Small intestine (tissue), 7 donors: Measurements from ENCODE around the gene SERPINA4. TPM values are rescaled to one million over a fixed set of nuclear protein-coding genes. Genes with fewer than 3 reads are reported as not detected.
A peak's percentile ranks its signal among the peaks of the same experiment; 100 is the strongest.

Experiments
- DNase-seq, 2 donors: peaks; one replicate each; pipeline versions ENCODE4 v3.0.0 to v3.0.0-alpha.2; 2013
- FAIRE-seq: peaks from 2 replicates; lab custom pipeline; 2012; peaks lifted over from hg19 to GRCh38; lab: Jason Lieb, UNC
- H3K27ac ChIP-seq, 3 donors: one replicate each; pipeline ENCODE4 v1.5.1; 2013; ENCODE audit warnings: low read length in 2 of 3, mild to moderate bottlenecking in 2 of 3, control low read depth in 1 of 3, inconsistent platforms in 1 of 3, low read depth in 1 of 3, moderate library complexity in 1 of 3
- H3K27me3 ChIP-seq, 3 donors: one replicate each; pipeline ENCODE4 v1.6.1; 2013; ENCODE audit warnings: low read length in 3 of 3, inconsistent platforms in 1 of 3; ENCODE audit not compliant: control insufficient read depth in 3 of 3, insufficient read depth in 3 of 3
- H3K36me3 ChIP-seq, 3 donors: one replicate each; pipeline ENCODE4 v1.6.1; 2013; ENCODE audit warnings: low read length in 3 of 3, inconsistent platforms in 1 of 3, low read depth in 1 of 3, mild to moderate bottlenecking in 1 of 3, moderate library complexity in 1 of 3; ENCODE audit not compliant: control insufficient read depth in 3 of 3, insufficient read depth in 2 of 3
- H3K4me1 ChIP-seq, 3 donors: one replicate each; pipeline ENCODE4 v1.6.1; 2013; ENCODE audit warnings: low read length in 2 of 3, inconsistent platforms in 1 of 3, low read depth in 1 of 3, mild to moderate bottlenecking in 1 of 3, moderate library complexity in 1 of 3; ENCODE audit not compliant: control insufficient read depth in 3 of 3, insufficient read depth in 2 of 3
- H3K4me3 ChIP-seq, 3 donors: one replicate each; pipeline ENCODE4 v1.5.1; 2013; ENCODE audit warnings: low read length in 3 of 3, control low read depth in 1 of 3, inconsistent platforms in 1 of 3, low read depth in 1 of 3, mild to moderate bottlenecking in 1 of 3, moderate library complexity in 1 of 3
- H3K9me3 ChIP-seq, 2 donors: one replicate each; pipeline ENCODE4 v1.6.1; 2013; ENCODE audit warnings: low read depth in 1 of 2, low read length in 1 of 2; ENCODE audit not compliant: control insufficient read depth in 2 of 2, insufficient read depth in 1 of 2
- WGBS, 3 donors: extraction: QIAGEN DNeasy Blood & Tissue Kit; methylation state at CpG; one replicate each; pipeline ENCODE4 v1.1.7; 2013; 5-methylcytosine and 5-hydroxymethylcytosine counted together
- polyA plus RNA-seq, 4 donors: library from polyadenylated mRNA; stranded (reverse) in 3 of 4; unstranded in 1 of 4; fragments of 200-250 nt in 3 of 4; fragments of 120-200 nt in 1 of 4; gene quantifications; one replicate each; pipeline versions ENCODE4 v1.2.1 to v1.2.3, GENCODE V29; 2013
- donor health status: healthy with polysubstance abuse.
- donor health status: control.
- donor health status: control.
- donor health status: Bipolar disorder and iron deficiency.
- donor health status: healthy.

The SERPINA4 gene
- polyA plus RNA-seq, 4 donors = 1.2 to 98.2 TPM; not detected in 2

DNA sequence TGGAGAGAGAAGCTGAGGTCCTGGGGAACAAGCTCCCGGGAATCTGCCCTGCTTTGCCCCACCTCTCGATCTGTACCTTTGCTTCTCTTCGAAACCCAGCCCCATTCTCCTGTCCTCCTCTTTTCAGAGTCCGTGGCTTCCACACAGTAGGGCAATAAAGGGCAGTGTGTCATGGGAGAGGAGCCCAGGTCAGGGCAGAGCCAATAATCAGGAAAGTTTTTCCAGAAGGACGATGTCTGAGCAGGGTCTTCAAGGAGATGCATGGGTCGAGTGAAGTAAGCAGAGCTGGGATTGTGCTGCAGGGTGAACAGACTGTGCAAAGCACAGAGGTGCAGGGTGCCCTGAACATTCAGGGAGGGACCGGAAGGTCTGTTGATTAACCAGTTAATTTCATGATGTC is 22.1 kb upstream of the SERPINA4 start:
- Histone ChIP-seq H3K27me3 (peaks cover 0 to 2% (median 0%) of the 10 kb centered on the region in 3 donors), H3K27ac (no peak overlapping the region), H3K9me3 (no peaks in the 10 kb centered on the region), H3K4me1 (peaks cover 0 to 18% (median 0%) of the 10 kb centered on the region in 3 donors), H3K36me3 (no peaks in the 10 kb centered on the region), H3K4me3 (no peak overlapping the region)
- no peak for FAIRE-seq
- no peak for DNase-seq
- WGBS, 3 donors = 73 to 77% (median 75%) methylated on average over 7 of the region's 7 CpGs

DNA sequence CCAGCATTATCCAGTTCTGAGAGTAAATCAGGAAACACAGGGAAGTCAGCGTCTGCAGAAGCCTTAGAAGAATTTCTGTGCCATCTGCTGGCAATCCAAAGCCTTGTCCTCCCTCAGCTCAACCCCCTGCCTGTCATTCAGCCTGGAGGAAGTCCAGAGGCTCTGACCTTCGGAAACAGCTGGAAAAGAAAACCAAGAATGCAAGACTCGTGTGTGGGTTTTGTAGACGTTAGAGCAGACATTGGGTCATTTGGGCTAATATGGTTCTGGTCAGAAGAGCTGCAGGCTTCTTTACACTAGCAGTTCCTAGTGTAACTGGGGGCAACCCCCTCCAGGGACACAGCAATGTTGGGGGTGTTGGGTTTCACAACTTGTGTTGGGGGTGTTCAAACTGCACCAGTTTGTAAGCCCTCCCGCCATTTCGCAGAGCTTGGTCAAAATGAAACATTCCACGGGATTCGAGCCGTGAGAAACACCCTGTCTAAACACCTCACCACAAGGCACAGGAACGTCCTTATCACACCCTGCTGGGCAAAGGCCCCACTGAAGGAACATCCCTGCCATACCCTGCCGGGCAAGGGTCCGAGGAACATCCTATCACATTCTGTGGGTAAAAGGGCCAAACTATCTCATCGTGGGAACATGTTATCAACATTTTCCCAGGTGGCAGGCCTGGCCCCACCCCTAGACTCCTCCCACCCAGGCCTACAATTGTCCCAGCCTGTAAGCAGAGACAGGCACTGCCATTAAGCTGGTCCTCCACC is 21.0 kb upstream of the SERPINA4 start:
- FAIRE-seq = no peak
- DNase-seq = peak; percentile 54 to 56

DNA sequence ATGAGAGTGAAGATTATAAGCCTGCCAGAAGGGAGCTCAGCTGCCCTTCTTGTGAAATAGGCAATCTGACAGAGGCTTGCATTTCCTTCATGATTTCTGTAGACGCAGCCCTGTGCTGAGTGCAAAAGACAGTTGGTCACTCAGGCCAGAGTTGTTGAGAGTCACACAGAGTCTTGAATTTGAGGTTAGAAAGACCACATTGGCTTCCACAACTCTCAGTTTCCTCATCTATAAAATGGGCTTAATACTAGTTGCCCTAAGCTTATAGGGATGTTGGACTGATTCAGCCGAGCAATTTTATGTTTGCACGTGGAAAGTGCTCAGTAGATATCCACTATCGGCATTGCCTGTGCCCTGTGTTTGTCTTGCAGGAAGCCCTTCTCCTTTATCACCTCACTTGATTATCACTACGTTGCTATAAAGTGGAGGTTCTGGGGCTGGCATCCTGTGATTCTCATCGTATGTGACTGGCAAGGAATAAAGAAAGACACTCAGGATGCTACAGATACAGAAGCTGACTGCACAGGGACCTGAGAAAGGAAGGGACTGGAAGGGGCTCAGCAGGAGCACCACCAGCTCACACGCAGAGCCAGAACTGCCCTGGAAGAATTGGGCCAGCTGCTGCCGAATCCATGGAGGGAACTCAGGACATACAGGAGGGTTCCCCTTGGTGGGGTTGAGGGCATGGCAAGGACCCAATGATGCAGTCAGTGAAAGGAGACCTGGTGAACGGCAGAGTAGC is 19.8 kb upstream of the SERPINA4 start:
- FAIRE-seq = no peak
- no peaks in the 10 kb centered on the region for H3K36me3 ChIP-seq
- no peak for DNase-seq

More for the DNA sequence above, 21.0 kb upstream of the SERPINA4 start:
- Histone ChIP-seq H3K4me3 (no peak overlapping the region), H3K36me3 (no peaks in the 10 kb centered on the region), H3K9me3 (no peaks in the 10 kb centered on the region), H3K4me1 (peaks cover 0 to 18% (median 0%) of the 10 kb centered on the region in 3 donors), H3K27me3 (peaks cover 0 to 2% (median 0%) of the 10 kb centered on the region in 3 donors), H3K27ac (peak overlapping the region in 1 of 3 donors; percentile 25)
- WGBS, 3 donors = 14 to 29% (median 24%) methylated on average over 13 of the region's 13 CpGs

DNA sequence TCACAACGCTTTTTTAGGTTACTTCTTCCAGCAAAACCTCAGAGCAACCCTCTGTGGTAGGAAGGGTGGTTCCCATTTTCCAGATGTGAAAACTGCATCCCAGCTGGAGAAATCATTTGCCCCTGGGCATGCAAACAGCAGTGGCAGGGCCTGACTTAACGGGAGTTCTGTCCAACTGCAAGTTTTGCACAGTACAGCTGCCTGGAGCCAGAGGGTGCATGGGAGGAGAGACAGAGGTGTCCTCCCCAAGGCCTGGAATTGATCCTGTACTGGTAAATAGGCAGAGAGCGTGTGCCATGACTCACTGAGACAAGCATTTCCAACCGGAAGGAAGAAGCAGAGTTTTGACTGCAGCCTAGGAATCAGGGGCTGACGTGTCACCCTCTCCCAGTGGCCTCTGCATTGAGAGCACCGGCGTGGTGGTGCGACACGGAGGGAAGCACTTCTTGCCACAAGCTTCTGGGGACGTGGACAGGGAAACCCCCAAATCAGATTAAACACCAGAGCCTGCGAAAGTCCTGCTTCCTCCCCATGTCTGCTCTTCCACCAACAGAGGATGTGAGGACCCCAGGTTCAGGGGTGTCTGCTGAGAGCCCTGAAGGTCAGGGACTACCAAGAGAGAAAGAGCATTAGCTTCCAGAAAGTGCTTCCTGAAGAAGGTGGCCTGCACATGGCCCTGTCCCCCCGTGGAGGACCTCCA is 19.0 kb upstream of the SERPINA4 start:
- DNase-seq (no peak), FAIRE-seq (no peak)
- H3K9me3 ChIP-seq = peaks cover 0 to 4% of the 10 kb centered on the region in 2 donors
- H3K27me3 ChIP-seq = peaks cover 0 to 2% (median 0%) of the 10 kb centered on the region in 3 donors
- H3K4me3 ChIP-seq = no peak overlapping the region
- no peaks in the 10 kb centered on the region for H3K36me3 ChIP-seq
- 81 to 85% (median 82%) methylated on average over 12 of the region's 12 CpGs for WGBS, 3 donors
- peaks cover 0 to 18% (median 0%) of the 10 kb centered on the region in 3 donors for H3K4me1 ChIP-seq
- no peak overlapping the region for H3K27ac ChIP-seq

More for the DNA sequence above, 19.8 kb upstream of the SERPINA4 start:
- peaks cover 0 to 18% (median 0%) of the 10 kb centered on the region in 3 donors for H3K4me1 ChIP-seq
- peaks cover 0 to 1% of the 10 kb centered on the region in 2 donors for H3K9me3 ChIP-seq
- WGBS, 3 donors = 73 to 74% (median 73%) methylated on average over 9 of the region's 9 CpGs
- peaks cover 0 to 2% (median 0%) of the 10 kb centered on the region in 3 donors for H3K27me3 ChIP-seq
- no peak overlapping the region for H3K27ac ChIP-seq
- no peak overlapping the region for H3K4me3 ChIP-seq

DNA sequence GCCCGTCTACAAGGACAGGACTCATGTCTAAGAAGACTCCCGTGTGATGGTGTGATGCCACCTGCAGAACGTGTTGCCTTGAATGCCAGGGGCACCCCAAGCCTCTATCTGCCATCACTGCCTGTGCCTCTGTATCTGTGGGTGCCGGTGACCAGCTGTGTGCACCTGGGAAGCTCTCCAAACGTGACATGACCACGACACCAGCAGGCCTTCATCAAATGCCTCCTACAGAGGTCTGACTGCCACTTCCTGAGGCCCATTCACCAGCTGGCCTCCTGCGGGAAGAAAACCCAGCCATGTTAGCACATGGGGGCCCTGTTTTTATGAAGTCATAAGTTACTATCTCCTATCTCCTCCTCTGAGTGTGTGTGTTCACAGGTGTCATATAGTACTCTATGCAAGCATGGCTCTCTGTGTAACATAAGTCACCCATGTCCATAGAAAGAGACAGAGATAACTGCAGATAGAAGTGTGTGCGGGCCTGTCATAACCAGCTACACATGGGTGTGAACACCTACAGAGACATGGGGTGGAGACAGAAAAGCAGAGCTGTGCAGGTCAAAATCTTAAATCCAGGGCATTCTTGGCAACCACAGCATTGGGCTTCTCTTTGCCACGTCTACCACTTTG is 18.3 kb upstream of the SERPINA4 start:
- no peaks in the 10 kb centered on the region for H3K36me3 ChIP-seq
- H3K27me3 ChIP-seq = peaks cover 0 to 2% (median 0%) of the 10 kb centered on the region in 3 donors
- DNase-seq (peak in 1 of 2 donors; percentile 26), FAIRE-seq (no peak)
- peaks cover 0 to 4% of the 10 kb centered on the region in 2 donors for H3K9me3 ChIP-seq
- H3K4me1 ChIP-seq = peaks cover 0 to 18% (median 0%) of the 10 kb centered on the region in 3 donors
- no peak overlapping the region for H3K4me3 ChIP-seq
- H3K27ac ChIP-seq = no peak overlapping the region
- 72 to 79% (median 77%) methylated on average over 9 of the region's 9 CpGs for WGBS, 3 donors

DNA sequence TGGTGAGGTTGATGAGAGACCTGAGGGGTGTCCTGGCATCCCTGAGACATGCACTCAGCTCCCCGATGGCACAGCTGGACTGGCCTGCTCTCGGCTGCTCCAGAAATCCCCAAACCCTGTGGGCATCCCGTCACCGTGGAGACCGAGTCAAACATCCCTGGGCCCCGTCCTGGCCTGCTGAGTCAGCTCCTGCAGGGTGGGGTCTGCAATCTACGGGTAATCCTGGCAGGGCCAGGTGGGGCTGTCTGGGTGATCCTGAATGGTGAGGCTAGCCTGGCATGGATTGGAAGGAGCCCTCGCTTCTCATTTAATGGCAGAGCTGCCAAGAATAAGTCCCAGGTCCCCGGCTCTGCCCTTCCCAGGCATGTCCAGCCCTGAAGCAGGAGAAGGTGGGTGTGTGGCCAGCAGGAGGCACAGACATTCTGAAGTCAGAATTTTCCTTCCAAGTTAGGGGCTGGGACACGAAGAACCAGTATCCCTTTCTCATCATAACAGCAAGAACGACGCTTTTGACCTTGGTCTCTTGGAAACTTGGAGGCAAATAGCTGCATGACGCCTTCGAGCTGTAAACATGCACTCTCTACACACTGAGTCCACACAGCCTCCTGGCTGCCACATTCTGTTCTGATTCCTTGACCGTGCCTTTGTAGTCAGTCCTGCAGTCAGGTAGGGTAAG is 17.7 kb upstream of the SERPINA4 start:
- no peak overlapping the region for H3K27ac ChIP-seq
- 67 to 78% (median 73%) methylated on average over 15 of the region's 15 CpGs for WGBS, 3 donors
- FAIRE-seq (no peak), DNase-seq (no peak)
- H3K27me3 ChIP-seq = peaks cover 0 to 2% (median 0%) of the 10 kb centered on the region in 3 donors
- peaks cover 0 to 18% (median 0%) of the 10 kb centered on the region in 3 donors for H3K4me1 ChIP-seq
- no peaks in the 10 kb centered on the region for H3K36me3 ChIP-seq
- no peak overlapping the region for H3K4me3 ChIP-seq
- H3K9me3 ChIP-seq = peaks cover 0 to 4% of the 10 kb centered on the region in 2 donors

DNA sequence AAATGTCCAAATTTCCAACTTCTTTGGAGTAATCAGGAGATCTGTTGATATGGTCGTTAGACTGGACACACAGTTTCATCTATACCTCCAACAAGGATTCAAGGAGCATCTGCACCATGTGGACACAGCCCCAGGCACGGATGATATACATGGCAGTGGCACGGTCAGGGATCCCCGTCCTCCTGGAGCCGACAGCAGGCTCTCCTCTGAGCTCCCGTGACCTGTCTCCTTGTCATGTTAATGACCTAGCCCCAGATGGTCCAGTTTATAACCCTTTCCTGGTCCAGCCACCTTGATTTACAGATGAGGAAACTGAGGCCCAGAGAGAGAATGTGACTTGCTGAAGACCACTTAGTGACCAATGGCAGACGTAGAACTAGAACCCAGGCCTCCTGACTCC is 16.5 kb upstream of the SERPINA4 start:
- Histone ChIP-seq H3K9me3 (peaks cover 0 to 4% of the 10 kb centered on the region in 2 donors), H3K4me3 (no peak overlapping the region), H3K4me1 (peaks cover 0 to 18% (median 0%) of the 10 kb centered on the region in 3 donors), H3K27me3 (no peaks in the 10 kb centered on the region), H3K36me3 (no peaks in the 10 kb centered on the region), H3K27ac (no peak overlapping the region)
- WGBS, 3 donors = 67 to 85% (median 68%) methylated on average over 7 of the region's 7 CpGs
- DNase-seq (no peak), FAIRE-seq (no peak)
